ENCODE data around the gene GATA2.

GRCh38 chr3:128479558-128480086 is 13.4 kb downstream of the GATA2 start:
- no peak for TF ChIP-seq POLR2AphosphoS5 (IDR thresholded peaks at IDR 0.05)
- no peak for TF ChIP-seq CTCF (IDR thresholded peaks at IDR 0.05)
- no peak for TF ChIP-seq POLR2A (IDR thresholded peaks at IDR 0.05)
